Endothelial cell of hepatic sinusoid (primary cell): ENCODE measurements around the gene STYK1.
"Not testable (repeated sequence)": the region's sequence is repeated elsewhere in the genome, so short reads cannot be mapped to it uniquely, and the experiment has no call there.

Experiments
- in situ Hi-C: cut with HindIII; loops from 2 replicates; pipeline ENCODE4 v1.10.0; 2017; ENCODE audit warnings: low sequenced_read_pairs

The STYK1 gene

GRCh38 chr12:10572021-10572490, 101.8 kb downstream of the STYK1 start:
- in situ Hi-C loops: not testable (repeated sequence)

DNA sequence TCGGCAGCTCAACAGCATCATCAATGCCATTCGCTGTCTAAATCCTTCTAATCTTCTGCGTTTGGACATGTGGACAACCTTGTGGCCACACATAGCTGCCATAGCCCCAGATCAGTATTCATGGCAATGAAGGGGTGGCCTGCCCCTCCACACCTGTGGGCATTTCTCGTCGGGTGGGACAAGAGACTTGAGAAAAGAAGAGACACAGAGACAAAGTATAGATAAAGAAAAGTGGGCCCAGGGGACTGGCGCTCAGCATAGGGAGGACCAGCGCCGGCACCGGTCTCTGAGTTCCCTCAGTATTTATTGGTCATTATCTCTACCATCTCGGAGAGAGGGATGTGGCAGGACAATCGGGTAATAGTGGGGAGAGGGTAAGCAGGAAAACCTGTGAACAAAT, 102.7 kb downstream of the STYK1 start:
- in situ Hi-C loops: no loop called here
